Measurements from ENCODE around the gene COL23A1.

The COL23A1 gene

DNA sequence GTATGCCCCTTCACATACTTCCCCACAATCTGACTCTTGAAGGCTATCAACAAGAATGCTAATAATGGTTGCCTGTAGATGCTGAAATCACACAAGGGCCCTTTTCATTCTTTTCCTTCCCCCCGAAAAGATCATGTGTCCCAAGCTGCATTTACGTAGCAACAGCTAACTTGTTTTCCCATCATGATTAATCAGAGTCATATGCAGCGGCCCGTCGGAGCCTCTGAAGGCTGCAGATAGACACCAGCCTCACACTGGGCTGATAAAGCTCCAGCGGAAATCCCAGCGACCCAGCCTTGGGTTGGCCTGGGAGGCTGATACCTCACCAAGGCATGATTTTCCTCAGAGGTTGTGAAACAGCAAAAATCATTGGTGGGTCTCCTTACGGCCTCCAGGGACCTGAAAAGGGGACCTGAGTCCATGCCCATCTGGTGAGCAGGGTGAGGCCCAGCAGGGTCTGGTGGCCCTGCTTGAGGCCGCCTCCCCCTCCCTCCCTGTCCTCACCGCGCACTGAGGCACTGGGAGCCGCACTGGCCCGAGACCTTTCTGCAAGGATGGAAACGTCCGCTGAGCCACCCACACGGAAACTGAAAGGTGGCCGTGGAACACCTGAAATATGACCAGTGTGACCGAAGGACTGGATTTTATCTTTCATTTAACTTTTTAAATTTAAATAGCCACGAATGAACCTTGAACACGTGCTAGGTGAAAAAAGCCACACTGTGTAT, 243.4 kb downstream of the COL23A1 start:
- in situ Hi-C loops (cut with MboI; ENCODE audit: low pct_unique_long_range_greater_than_20kb, low sequenced_read_pairs) = no loop called here
- DNase-seq = no peak

DNA sequence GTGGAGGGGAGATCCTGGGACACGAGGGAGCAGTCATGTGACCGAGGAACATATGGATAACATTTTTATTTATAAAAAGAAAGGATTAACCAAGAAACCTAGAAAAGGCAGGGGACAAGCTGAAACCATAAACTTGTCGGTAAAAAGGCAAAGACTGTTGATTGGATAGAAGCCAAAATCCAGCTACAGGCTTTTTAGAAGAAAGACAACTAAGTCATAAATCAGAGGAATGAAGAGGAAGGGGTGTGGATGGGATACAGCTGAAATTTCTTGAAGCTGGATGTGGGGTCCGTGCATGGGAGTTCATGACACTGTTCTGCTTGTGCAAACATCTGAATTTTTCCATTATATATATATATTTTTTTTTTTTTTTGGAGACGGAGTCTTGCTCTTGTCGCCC, 246.9 kb downstream of the COL23A1 start:
- in situ Hi-C loops (cut with MboI; ENCODE audit: low pct_unique_long_range_greater_than_20kb, low sequenced_read_pairs) = no loop called here
- DNase-seq = no peak

DNA sequence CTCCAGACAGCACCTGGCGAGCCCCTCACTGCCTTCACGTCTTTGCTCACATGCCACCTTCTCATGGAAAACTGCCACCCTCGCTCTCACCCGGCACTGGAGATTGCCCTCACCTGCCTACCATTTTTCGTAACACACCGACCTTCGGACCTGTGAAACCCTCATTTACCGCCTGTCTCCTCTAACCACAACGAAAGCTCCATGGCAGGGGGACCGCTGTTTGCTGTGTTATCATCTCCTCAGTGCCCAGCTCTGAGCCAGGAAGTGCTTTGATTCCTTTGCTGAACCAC, 248.4 kb downstream of the COL23A1 start:
- in situ Hi-C loops (cut with MboI; ENCODE audit: low pct_unique_long_range_greater_than_20kb, low sequenced_read_pairs) = no loop called here
- no peak for DNase-seq

DNA sequence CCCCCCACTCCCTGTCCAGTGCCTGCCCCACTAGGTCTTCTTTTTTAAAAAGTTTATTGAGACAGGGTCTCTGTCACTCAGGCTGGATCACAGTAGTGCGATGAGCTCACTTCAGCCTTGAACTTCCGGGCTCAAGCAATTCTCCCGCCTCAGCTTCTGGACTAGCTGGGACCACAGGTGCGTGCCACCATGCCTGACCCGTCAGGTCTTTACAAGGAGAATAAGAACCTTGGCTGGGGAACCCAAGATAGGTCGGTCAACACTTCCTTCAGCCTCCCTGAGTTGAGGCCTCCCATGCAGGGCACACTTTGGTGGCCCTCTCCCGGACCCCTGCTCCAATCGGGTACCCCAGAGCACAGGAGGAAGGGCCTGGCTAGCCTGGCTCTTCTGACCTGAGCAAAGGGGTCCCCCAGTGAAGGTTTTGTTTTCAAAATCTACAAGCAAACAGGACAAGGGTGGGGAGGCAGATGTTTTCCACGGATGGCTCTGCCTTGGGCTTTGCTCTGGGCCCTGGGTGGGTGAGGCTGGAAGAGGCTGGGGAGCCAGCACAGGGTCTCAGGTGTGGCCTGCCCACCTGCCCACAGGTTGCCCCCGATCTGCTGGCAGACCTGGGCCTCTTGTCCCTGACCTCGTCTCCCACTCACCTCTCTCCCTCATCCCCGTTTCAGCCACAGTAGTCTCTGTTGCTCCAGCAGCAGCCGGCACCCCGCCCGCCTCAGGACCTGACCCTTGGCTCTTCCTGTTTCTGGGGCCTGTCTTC, 248.9 kb downstream of the COL23A1 start:
- in situ Hi-C loops (cut with MboI; ENCODE audit: low pct_unique_long_range_greater_than_20kb, low sequenced_read_pairs) = no loop called here
- no peak for DNase-seq

DNA sequence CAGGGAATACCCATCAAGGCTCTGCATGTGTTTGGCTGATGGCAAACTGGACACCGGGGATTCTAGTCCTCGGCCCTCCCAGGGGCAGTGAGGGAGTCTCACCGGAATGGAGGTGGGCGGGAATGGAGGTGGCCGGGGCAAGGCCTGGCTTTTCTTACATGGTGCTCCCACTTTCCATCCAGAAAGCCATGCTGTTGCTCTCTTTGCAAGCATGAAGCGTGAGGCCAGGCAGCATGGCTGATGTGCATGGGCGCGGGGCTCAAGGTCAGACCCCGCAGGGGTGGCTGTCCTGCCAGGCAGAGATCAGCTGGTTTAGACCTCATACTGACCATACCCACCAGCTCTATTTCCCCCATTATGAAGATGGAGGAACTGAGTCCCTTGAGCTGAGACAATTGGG, 249.6 kb downstream of the COL23A1 start:
- in situ Hi-C loops (cut with MboI; ENCODE audit: low pct_unique_long_range_greater_than_20kb, low sequenced_read_pairs) = no loop called here
- DNase-seq = no peak

DNA sequence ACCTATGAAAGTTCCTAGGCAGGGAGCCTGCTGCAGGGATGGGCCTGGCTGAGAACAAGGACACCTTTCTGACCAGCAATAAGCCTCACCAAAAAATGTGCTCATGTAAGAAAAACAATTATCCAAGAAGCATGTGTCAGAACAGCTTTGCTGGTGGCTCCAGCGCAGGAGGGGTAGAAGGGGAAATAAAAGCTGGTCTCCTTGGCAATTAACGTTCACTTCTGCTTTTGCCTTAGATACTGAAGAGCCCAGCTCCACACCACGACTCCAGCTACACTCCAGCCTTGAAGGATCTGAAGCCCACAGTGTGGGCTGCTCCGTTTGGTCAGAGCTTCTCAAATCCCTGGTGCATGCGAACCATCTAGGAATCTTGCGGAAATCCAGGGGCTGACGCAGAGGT, 250.0 kb downstream of the COL23A1 start:
- in situ Hi-C loops (cut with MboI; ENCODE audit: low pct_unique_long_range_greater_than_20kb, low sequenced_read_pairs) = no loop called here

DNA sequence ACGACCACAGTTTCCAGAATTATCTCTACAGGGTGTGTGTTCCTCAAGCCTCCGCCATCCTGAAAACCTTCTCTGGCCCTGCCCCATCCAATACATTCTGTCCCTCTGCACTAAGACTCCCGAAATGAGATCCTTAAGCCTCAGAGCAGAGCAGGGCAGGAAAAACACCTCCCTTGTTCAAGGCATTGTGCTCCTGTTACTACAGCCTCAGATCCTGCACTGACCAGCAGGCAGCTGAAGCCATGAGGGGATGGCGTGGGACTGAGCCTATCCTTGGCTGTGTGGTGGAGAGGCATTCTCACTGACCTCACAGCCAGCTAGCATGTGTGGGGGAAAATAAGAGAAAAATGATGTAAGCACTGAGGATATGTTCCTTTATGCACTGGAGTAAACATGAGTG, 250.9 kb downstream of the COL23A1 start:
- in situ Hi-C loops (cut with MboI; ENCODE audit: low pct_unique_long_range_greater_than_20kb, low sequenced_read_pairs) = no loop called here
- DNase-seq = no peak

More for the DNA sequence above, 250.0 kb downstream of the COL23A1 start:
- DNase-seq = peak; percentile 63

DNA sequence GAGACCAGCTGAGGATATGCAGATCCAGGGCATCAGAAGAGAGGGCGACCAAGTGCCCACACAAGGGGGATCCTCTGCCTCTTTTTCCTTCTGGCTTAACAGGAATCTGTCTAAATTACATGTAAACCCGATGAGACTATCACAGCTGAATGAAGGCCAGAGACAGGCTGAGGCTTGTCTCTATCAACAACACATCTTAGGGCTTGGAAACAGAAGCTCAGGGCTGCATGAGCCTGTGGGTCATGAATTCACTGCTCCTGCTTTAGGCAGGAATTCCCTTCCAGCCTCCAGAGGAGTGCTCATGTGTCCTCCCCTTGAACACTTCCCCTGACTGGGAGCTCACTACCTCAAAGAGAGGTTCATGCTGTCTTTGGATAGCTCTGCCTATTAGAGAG, 251.4 kb downstream of the COL23A1 start:
- in situ Hi-C loops (cut with MboI; ENCODE audit: low pct_unique_long_range_greater_than_20kb, low sequenced_read_pairs) = no loop called here
- DNase-seq = no peak

DNA sequence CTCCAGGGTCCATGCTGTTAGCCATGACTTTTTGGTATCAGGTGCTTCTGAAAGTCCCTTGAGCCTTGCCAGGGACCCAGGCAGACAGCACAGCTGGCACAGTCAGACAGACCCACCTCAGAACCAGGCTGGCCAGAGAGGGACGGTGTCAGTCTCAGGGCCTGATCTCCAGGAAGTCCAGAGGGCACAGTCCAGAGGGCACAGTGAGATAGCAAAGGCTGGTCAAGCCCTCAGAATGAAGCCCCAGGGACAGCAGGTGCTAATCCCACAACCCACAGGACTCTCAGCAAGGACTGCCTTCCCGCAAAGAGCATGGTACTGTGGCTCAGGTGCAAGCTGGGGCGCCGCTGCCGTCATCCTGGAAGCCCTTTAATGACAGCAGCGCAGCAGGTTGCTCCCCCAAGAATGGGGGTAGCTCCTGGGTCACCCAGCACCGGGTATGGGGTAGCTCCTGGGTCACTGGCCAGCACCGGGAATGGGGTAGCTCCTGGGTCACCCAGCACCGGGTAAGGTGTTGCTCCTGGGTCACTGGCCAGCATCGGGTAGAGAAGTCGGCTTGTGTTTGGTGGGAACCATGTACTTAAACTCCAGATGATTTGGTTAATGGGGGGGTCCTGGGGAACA, 252.0 kb downstream of the COL23A1 start:
- in situ Hi-C loops (cut with MboI; ENCODE audit: low pct_unique_long_range_greater_than_20kb, low sequenced_read_pairs) = no loop called here

DNA sequence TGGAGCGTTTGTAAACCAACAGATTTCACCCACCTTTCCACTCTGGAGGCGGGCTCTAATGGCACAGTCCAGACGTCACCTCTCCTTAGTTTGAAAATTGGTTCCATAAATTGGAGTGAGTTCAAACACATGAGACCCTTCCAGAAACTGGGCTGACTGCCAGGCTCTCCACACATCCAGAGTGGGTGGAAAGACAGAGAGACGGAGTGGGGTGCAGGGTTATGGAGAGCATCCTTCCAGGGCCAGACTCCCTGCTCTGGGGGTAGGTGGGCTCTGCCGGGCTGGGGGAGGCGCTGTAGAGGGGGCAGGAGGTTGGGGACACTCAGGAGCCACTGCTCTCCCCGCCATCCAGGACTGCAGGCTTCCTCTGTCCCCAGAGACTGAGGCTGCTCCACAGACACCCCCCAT, 252.9 kb downstream of the COL23A1 start:
- in situ Hi-C loops (cut with MboI; ENCODE audit: low pct_unique_long_range_greater_than_20kb, low sequenced_read_pairs) = no loop called here
- no peak for DNase-seq

More for the DNA sequence above, 252.0 kb downstream of the COL23A1 start:
- DNase-seq = no peak

DNA sequence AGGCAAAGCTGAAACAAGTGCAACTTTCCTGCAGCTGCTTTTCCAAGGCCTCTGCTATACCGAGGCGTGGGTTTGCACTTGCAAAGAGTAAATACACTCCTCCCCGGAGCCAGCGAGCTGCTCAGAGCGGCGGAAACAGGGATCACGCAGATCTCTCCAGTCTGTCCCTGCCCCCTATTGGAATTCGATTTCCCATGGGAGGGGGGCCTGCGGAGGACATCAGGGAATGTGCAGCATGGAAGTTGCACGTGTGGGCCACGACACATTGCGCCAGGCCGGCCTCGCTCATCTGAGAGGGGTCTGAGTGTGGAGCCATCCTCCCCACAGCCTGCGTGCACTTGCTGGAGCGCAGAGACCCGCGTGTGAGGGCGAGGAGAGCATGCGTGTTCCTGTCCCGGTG, 253.3 kb downstream of the COL23A1 start:
- in situ Hi-C loops (cut with MboI; ENCODE audit: low pct_unique_long_range_greater_than_20kb, low sequenced_read_pairs) = no loop called here

DNA sequence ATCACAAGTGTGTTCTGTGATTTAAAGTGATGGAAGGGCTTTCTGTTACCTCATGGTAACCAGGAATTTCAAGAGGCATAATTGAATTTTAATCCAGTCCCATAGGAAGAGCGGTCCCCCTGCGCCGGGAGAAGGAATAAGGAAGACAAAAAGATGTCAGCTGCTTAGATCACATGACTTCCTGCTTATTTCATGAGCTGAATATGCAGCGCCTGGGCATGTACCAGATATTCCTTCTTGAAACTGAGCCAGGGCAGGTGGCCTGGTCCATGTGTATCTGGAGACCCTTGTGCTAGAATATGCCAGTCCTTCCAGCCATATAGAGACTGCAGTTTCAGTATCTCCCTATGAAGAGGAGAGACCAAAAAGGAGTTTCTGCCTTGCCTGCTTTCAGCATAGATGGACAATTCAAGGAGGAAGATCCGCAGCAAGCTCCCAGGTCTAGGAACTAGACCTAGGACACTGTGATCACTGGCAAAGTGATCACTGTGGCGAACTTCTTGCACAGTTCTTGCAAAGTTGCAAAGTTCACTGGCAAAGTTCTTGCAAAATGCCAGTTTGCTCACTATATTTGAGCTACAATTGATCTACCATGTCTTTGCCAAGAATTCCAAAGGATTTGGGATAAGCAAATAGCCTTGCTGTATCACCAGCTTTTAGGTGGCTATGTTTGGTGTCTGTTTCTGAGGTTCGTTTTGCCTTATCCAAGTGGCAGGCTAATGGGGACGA, 254.7 kb downstream of the COL23A1 start:
- no peak for DNase-seq
- in situ Hi-C loops (cut with MboI; ENCODE audit: low pct_unique_long_range_greater_than_20kb, low sequenced_read_pairs) = no loop called here

More for the DNA sequence above, 253.3 kb downstream of the COL23A1 start:
- DNase-seq = no peak

DNA sequence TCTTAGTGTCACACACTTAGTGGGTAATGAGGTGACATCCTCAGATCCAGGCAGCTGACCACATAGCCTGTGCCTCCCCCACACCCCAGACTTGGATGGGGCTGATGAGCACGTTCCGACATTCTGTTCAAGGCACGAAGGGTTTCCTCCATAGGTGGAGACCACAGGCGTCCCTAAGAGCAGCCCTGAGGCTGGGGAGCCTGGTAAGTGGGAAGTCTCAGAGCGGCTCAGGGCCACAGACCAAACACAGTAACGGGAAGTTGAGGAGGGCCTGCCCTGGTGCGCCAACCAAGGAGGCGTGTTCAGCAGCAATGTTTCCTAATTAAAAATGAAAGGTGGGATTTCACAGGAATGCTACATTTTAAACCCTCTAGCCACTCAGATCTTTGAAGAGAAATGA, 255.3 kb downstream of the COL23A1 start:
- in situ Hi-C loops (cut with MboI; ENCODE audit: low pct_unique_long_range_greater_than_20kb, low sequenced_read_pairs) = no loop called here
- no peak for DNase-seq

DNA sequence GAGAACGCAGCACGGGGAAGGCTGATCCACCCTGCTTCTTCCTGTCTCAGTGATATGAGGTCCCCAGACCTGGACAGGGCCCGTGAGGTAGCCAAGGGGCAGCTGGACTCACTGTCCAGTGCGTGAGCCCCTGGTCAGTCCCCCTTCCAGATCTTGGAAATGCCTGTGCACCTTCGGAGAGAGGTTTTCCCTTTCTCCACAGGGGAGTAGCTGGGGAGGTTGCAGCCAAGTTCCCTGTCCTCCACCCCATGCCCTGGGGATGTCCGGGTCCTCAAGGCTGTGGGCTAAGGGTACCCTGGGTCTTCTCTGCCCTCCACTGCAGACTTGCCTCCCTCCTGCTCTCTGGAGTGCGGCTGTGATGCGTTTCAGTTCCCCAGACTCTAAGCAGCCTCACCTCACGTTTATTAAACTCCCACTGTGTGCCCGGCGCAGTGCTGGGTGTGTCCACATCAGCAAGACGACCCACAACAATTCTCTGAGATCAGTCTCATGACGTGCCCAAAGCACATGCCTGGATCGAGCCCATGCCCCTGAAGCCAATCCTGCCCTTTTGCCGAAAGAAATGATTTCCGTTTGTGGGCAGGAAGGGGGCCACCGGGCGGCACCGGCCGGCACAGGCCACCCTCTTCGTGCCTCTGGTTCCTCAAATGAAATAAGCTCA, 256.2 kb downstream of the COL23A1 start:
- in situ Hi-C loops (cut with MboI; ENCODE audit: low pct_unique_long_range_greater_than_20kb, low sequenced_read_pairs) = no loop called here
- DNase-seq = no peak

DNA sequence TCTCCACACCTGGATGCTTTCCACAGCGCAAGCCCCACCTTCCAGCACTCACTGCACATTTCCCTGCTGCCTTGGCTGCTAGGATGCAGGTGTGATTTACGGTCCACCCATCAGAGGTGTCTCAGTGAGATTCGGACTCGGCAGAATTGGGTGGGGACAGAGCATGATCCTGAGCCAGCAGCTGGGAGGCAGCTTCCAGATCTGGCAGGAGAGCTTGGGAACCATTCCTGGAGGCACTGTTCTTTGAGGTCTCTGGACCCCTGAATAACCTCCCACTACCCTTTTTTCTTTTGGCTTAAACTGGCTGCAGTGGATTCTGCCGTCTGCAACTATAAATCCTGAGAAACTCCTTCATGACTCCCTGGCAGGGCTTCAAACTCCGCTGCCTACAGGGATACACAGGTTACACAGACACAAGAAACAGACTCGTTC, 258.0 kb downstream of the COL23A1 start:
- in situ Hi-C loops (cut with MboI; ENCODE audit: low pct_unique_long_range_greater_than_20kb, low sequenced_read_pairs) = no loop called here
- no peak for DNase-seq

DNA sequence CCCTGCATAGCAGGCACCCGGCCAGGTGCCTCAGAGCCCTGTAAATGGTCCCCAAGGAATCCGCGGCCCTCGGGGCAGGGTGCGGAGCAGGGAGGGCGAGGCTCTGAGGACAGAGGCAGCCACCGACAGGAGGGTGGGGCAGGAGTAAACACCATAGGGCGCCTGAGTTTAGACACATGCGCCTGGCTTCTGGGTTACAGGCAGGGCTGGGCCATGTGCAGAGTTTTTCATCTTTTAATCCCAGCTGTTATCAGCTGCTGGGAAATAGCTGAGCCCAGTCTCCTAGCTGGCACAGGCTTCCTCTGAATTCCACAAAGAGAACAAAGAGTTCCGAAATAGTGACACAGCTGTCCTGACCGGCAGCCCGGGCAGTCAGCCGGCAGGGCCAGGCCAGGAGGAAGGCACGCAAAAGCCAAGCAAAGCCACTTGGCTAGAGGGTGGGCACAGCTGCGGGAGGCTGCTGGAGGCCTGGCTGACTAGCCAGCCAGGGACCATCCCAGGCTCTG, 258.6 kb downstream of the COL23A1 start:
- in situ Hi-C loops (cut with MboI; ENCODE audit: low pct_unique_long_range_greater_than_20kb, low sequenced_read_pairs) = no loop called here
- DNase-seq = no peak

DNA sequence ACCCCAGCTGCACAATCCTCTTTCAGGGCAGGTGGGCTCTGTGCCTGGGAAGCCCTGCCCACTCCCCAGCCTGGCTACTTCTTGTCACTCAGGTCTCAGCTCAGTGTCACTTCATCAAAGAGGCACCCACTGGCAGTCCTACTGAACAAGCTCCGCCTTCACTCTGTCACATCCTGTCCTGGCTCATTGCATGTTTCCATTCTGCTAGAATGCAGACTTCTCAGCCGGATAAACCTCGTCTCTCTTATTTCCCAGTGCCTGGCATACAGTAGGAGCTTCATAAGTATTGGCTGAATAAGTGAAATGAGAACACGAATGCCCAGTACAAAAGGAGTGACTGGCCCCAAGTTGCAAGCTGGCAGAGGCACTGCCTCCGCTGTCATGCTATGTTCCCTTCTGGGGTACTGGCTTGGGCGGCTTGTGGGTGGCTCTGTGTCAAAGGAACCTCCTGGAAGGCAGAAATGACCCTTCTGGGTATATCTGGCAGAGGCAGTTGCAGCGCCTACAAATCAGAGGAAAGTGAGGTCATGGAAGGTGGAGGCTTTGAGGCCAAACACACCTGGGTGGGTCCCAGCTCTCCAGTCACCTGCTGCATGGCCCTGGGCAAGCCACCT, 259.3 kb downstream of the COL23A1 start:
- DNase-seq = no peak
- in situ Hi-C loops (cut with MboI; ENCODE audit: low pct_unique_long_range_greater_than_20kb, low sequenced_read_pairs) = no loop called here

DNA sequence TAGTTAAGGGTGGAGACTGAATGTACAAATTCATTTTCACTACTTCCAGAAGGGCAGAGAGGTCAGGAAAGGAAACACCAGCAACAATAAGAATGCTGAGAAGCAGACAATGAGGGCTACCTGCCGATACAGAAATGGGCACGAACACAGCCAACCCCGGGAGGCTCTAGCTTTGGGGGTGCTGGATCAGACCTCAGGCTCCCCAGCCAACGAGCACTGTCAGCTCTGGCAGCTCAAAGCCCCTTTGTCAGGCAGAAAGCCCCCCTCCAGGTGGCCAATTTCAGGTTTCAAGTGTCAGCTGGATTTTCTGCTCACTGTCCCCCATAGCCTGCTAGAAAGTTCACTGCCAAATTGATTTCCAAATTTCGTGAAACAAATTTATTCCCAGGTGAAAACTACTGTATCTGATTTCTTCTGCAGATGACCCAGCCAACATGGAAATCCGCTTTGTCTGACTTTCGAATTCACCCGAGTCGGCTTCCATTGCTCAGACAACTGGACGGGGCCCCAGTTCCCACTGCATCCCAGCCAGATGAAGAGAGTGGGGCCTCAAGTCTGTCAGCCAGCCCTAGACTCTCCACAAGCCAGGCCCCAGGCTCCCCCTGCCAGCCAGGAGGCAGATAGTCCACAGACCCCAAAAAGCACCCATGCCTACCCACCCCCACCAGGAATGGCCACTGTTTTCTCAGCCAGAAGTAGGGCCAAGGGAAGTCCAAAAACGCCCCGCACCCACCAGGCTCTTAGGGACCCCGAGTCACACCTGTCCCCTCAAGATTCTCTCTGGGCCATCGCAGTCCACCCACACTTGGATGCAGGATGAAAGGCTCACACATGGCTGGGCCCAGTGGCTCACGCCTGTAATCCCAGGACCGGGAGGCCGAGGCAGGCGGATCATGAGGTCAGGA, 261.1 kb downstream of the COL23A1 start:
- in situ Hi-C loops (cut with MboI; ENCODE audit: low pct_unique_long_range_greater_than_20kb, low sequenced_read_pairs) = no loop called here
- DNase-seq = no peak

All from KBM-7 (cell line).